ENCODE measurements around the gene SLC12A4.

DNA sequence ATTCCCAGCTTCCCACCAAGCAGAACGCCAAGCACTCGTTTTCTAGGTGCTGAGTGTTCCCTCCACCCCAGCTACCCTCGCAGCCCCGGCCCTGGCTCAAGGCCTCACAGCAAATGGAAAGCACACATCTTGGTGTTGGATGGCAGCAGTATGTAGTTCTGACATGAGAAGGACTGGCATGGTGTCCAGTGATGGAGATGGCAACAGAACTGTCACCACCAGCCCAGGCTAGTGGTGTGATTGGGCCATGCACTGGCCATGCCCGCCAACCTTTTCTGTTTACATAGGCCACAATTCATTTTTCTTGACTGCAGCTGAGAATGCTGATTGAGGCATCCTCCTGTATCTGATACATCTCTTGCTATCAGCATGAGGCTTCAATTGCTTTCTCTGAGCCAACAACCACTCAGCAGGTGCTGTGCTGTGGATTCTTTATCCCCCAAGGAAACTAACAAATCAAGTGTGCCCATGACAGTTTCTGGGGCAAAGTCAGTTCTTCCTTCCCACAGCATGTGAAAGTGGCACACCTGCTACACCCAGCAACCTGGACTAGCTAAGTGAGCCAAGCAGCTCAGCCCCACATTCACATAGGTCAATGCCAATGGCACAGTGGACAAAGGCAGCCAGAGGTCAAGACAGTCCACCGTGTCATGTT lies 3.8 kb downstream of the SLC12A4 start:
- TF ChIP-seq CTCF (IDR thresholded peaks at IDR 0.05) (no peak), POLR2A (IDR thresholded peaks at IDR 0.05) (no peak)

All from uterus (tissue), 2 donors.